K562 (cell line): ENCODE data around the gene GPR21. TPM values are rescaled to one million over a fixed set of nuclear protein-coding genes. Genes with fewer than 3 reads are reported as not detected.

ENCODE experiments used
- ATAC-seq: fragments of 200-7000 bp; cut with Tn5 transposase; 3 replicates; pipeline ENCODE4 v1.9.1; 2020; ENCODE audit warnings: moderate library complexity
- BruUV-seq: library from RNA; stranded (reverse); fragments of 400-500 nt; replicated peaks from 2 replicates; lab custom pipeline; 2021; lab: Mats Ljungman, UMichigan
- CTCF ChIA-PET: fragments of 300-600 bp; formaldehyde crosslinking; extraction: SDS; loops from one replicate; lab custom pipeline; 2021; ENCODE audit warnings: low intra/inter-chr PET ratio; lab: Yijun Ruan, JAX
- POLR2A ChIA-PET: fragments of 300-600, 350-650 bp; sonication (Branson Sonifier 250); formaldehyde crosslinking; extraction: SDS; loops from one replicate; lab custom pipeline; 2021; ENCODE audit warnings: antibody characterized with exemption, inconsistent platforms; lab: Yijun Ruan, JAX
- DNase-seq, 4 experiments: peaks; one replicate each; pipeline versions ENCODE4 v3.0.0 to v3.0.0-alpha.2; 2011 to 2018; ENCODE audit warnings: low spot score in 3 of 4, mixed read lengths in 3 of 4; ENCODE audit errors: extremely low read depth in 1 of 4
- FAIRE-seq: peaks from 2 replicates; lab custom pipeline; 2011; peaks lifted over from hg19 to GRCh38; lab: Jason Lieb, UNC
- H2AFZ ChIP-seq: 2 replicates; pipeline ENCODE4 v1.6.0; 2011; ENCODE audit warnings: low read depth, low read length, control low read depth, inconsistent platforms
- H3K27ac ChIP-seq: fragments of 200-600 bp; 3 replicates; pipeline ENCODE4 v1.8.0; 2011; ENCODE audit warnings: low read depth, mild to moderate bottlenecking, control low read depth, inconsistent platforms, low read length, moderate library complexity, mixed read lengths; ENCODE audit errors: extremely low read depth
- H3K27me3 ChIP-seq, 2 experiments: fragments of 300-600 bp in 1 of 2; 2 replicates in 1 of 2; 3 replicates in 1 of 2; pipeline versions ENCODE4 v1.6.0 to v1.8.0; 2011; ENCODE audit warnings: inconsistent platforms in 2 of 2, low read length in 2 of 2, mild to moderate bottlenecking in 1 of 2, mixed read lengths in 1 of 2, moderate library complexity in 1 of 2; ENCODE audit not compliant: control insufficient read depth in 2 of 2, insufficient read depth in 2 of 2
- H3K36me3 ChIP-seq: fragments of 300-600 bp; 3 replicates; pipeline ENCODE4 v1.8.0; 2011; ENCODE audit warnings: mild to moderate bottlenecking, low read length, inconsistent platforms; ENCODE audit not compliant: control insufficient read depth, insufficient read depth
- H3K4me1 ChIP-seq, 2 experiments: fragments of 200-600 bp in 1 of 2; replicated peaks in 1 of 2; 2 replicates in 1 of 2; 3 replicates in 1 of 2; pipeline versions ENCODE4 v1.5.1 to v1.8.0; 2011; ENCODE audit warnings: inconsistent platforms in 2 of 2, low read length in 2 of 2, mild to moderate bottlenecking in 1 of 2, mixed read lengths in 1 of 2, moderate library complexity in 1 of 2; ENCODE audit not compliant: control insufficient read depth in 2 of 2, insufficient read depth in 2 of 2
- H3K4me2 ChIP-seq: 2 replicates; pipeline ENCODE4 v1.6.1; 2011; ENCODE audit warnings: low read length, control low read depth, inconsistent platforms, mixed read lengths; ENCODE audit not compliant: insufficient read depth
- H3K4me3 ChIP-seq: fragments of 200-600 bp; sonication (generic), shearing (Covaris generic); 2 replicates; pipeline ENCODE4 v1.5.1; 2016; ENCODE audit warnings: control low read depth, inconsistent platforms
- H3K79me2 ChIP-seq: fragments of 200-600 bp; 3 replicates; pipeline ENCODE4 v1.8.0; 2011; ENCODE audit warnings: low read length, inconsistent platforms; ENCODE audit not compliant: control insufficient read depth, insufficient read depth
- H3K9ac ChIP-seq, 2 experiments: 2 replicates each; pipeline versions ENCODE4 v1.6.0 to v1.6.1; 2011; ENCODE audit warnings: low read depth in 2 of 2, low read length in 2 of 2, control low read depth in 1 of 2, inconsistent platforms in 1 of 2, mild to moderate bottlenecking in 1 of 2, mixed read lengths in 1 of 2; ENCODE audit not compliant: insufficient read depth in 1 of 2
- H3K9me1 ChIP-seq: one replicate; pipeline ENCODE4 v1.6.0; 2011; ENCODE audit warnings: inconsistent platforms, mild to moderate bottlenecking, low read length, moderate library complexity; ENCODE audit not compliant: control insufficient read depth, insufficient read depth
- H3K9me3 ChIP-seq: replicated peaks from 2 replicates; pipeline ENCODE4 v1.5.1; 2011; ENCODE audit warnings: low read depth, low read length, inconsistent platforms; ENCODE audit not compliant: control insufficient read depth, insufficient read depth
- H4K20me1 ChIP-seq: replicated peaks from 2 replicates; pipeline ENCODE4 v1.6.1; 2011; ENCODE audit warnings: low read length, inconsistent platforms, mixed read lengths; ENCODE audit not compliant: control insufficient read depth, insufficient read depth
- CBFA2T3 ChIP-seq: fragments of 450-650 bp; IDR thresholded peaks from 2 replicates; pipeline ENCODE4 v1.6.1; 2017
- DDX20 ChIP-seq: fragments of 450-650 bp; IDR thresholded peaks from 2 replicates; pipeline ENCODE4 v1.6.1; 2016; ENCODE audit warnings: missing genetic modification characterization, low read depth, mild to moderate bottlenecking, missing compliant biosample characterization, moderate library complexity
- GABPB1 ChIP-seq: sonication (generic); formaldehyde crosslinking; IDR thresholded peaks from 2 replicates; pipeline ENCODE4 v1.8.0; 2022; ENCODE audit warnings: mild to moderate bottlenecking, missing genetic modification reagents
- HOMEZ ChIP-seq: fragments of 250-450 bp; sonication (Bioruptor Pico); IDR thresholded peaks from 2 replicates; pipeline ENCODE4 v1.4.0; 2020; ENCODE audit warnings: mild to moderate bottlenecking, moderate library complexity
- MEIS2 ChIP-seq: fragments of 450-650 bp; IDR thresholded peaks from 2 replicates; pipeline ENCODE4 v1.6.1; 2014; ENCODE audit warnings: mild to moderate bottlenecking; ENCODE audit not compliant: partially characterized antibody
- MTA3 ChIP-seq: fragments of 450-650 bp; formaldehyde crosslinking; IDR thresholded peaks from 2 replicates; pipeline ENCODE4 v1.6.1; 2017; ENCODE audit warnings: mild to moderate bottlenecking, borderline replicate concordance
- PCBP2 ChIP-seq: fragments of 200-400 bp; formaldehyde crosslinking; IDR thresholded peaks from 2 replicates; pipeline ENCODE4 v1.6.1; 2018; ENCODE audit warnings: low read length, low read depth, mild to moderate bottlenecking, moderate library complexity; ENCODE audit not compliant: poor library complexity, severe bottlenecking
- ZNF146 ChIP-seq: IDR thresholded peaks from one replicate; pipeline ENCODE4 v1.6.1; 2018; ENCODE audit warnings: missing compliant biosample characterization; ENCODE audit not compliant: unreplicated experiment
- whole genome bisulfite sequencing: fragments of 100-300 bp; shearing (Covaris generic); methylation state at CpG from one replicate; pipeline ENCODE4 v1.1.6; 2016; ENCODE audit warnings: low coverage, mixed read lengths; ENCODE audit not compliant: insufficient coverage; ENCODE audit errors: missing lambda C conversion rate; 5-methylcytosine and 5-hydroxymethylcytosine counted together
- in situ Hi-C: fragments of 300-500 bp; cut with MboI; formaldehyde crosslinking; loops from 4 replicates; pipeline ENCODE4 v1.15.0; 2018; ENCODE audit warnings: inconsistent platforms, mixed read lengths
- intact Hi-C: fragments of 100-400 bp; cut with micrococcal nuclease; formaldehyde crosslinking; loops from 2 replicates; pipeline ENCODE4 v1.14.2; 2022
- polyA plus RNA-seq, 8 experiments: library from polyadenylated mRNA; depleted of rRNA in 4 of 8; stranded (reverse) in 5 of 8; unstranded in 3 of 8; fragments of >200 nt; fragmentation: Nextera tagmentation in 2 of 8; fragmentation: Illumina TruSeq in 1 of 8; extraction: Ambion mirVana in 2 of 8; extraction: Trizol in 1 of 8; gene quantifications; 2 replicates each; pipeline versions ENCODE4 v1.2.1 to v1.2.3, GENCODE V29; 2011 to 2014; ENCODE audit warnings: inconsistent platforms in 1 of 8, missing spikeins in 1 of 8
- total RNA-seq, 7 experiments: library from RNA; depleted of rRNA in 6 of 7; stranded (reverse); fragments of >200 nt in 6 of 7; fragmentation: Illumina TruSeq in 2 of 7; extraction: Trizol in 2 of 7; gene quantifications; 2 replicates each; pipeline versions ENCODE4 v1.2.1 to v1.2.3, GENCODE V29; 2011 to 2021; ENCODE audit warnings: low replicate concordance in 1 of 7

Gene GPR21
- total and polyA plus RNA-seq, 9 of the 15 experiments (the other 6 are each of a cell fraction or from before 2014, with no cell fraction given), result 0.16 to 0.83 (median 0.36) TPM; not detected in 6

GRCh38 chr9:123020796-123021195 is 12.7 kb upstream of the GPR21 start:
- POLR2A ChIA-PET, result interaction anchor here (0.7 to 1.4 kb wide), 2 partner anchors 11 to 30 kb away, joined by 4 read pairs; no protein-coding TSS in a partner anchor
- Histone ChIP-seq H3K9me3 (no peaks in the 10 kb centered on the region), H3K9ac (no peak overlapping the region), H3K27ac (no peak overlapping the region), H2AFZ (no peak overlapping the region), H3K9me1 (no peaks in the 10 kb centered on the region), H3K79me2 (no peaks in the 10 kb centered on the region), H3K36me3 (peaks cover 30% of the 10 kb centered on the region; the same call in 2 of the 3 replicates), H3K4me2 (no peak overlapping the region), H3K4me1 (no peaks in the 10 kb centered on the region), H3K4me3 (no peak overlapping the region), H4K20me1 (no peaks in the 10 kb centered on the region), H3K27me3 (no peaks in the 10 kb centered on the region)
- FAIRE-seq (no peak), DNase-seq (no peak), ATAC-seq (no peak)
- in situ Hi-C loops (no loop called here), intact Hi-C loops (no loop called here)
- no TSS peak for BruUV-seq
- TF ChIP-seq HOMEZ (CRISPR knock-in tag) (no peak), MEIS2 (no peak), ZNF146 (CRISPR knock-in tag) (no peak), DDX20 (tag) (no peak), MTA3 (no peak), PCBP2 (no peak), GABPB1 (CRISPR knock-in tag) (no peak), CBFA2T3 (no peak)
- 40% methylated on average over 2 of the region's 2 CpGs for WGBS
- CTCF ChIA-PET, result no interaction called here
